HG02763 (cell line): ENCODE data around the gene UBTD1.
"Not testable (repeated sequence)": the region's sequence is repeated elsewhere in the genome, so short reads cannot be mapped to it uniquely, and the experiment has no call there.

Experiments
- ATAC-seq: cut with Tn5 transposase; IDR thresholded peaks from one replicate; pipeline ENCODE4 v1.9.1; 2021; ENCODE audit warnings: mild to moderate bottlenecking, moderate library complexity; ENCODE audit not compliant: unreplicated experiment

The UBTD1 gene

DNA sequence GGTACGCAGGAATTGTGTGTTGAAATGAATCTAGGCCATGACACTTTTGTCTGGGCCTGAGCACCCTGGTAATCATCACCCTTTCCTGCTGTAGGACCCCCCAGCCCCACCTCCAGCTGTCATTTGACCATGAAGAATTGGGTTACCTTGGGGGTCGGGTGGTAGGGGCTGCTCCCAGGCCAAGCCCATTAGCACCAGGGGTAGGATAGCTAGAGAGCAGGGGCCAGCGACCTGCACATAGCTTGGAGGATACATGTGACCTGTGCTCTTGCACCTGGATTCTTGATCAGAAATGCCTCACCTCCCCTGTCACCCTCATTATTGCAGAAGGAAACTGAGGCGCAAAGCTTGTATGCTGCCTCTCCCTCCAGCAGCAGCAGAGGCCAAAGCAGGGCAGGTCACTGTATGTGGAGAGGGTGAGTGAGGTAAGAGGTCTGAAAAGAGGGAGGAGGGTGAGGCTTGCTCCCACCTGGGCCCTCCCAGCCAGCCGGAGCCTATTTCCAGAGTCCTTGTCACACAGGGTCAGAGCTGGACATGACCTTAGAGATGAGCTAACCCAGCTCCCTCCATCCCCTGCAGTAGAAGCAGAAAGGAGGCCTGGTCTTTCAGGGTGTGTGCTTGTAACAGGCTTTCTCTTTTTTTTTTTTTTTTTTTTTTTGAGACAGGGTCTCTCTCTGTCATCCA, 38.6 kb downstream of the UBTD1 start:
- no peak for ATAC-seq

- ATAC-seq: no peak
These were observed 39.7 kb downstream of the UBTD1 start for GRCh38 chr10:97538411-97538810.

- ATAC-seq: no peak
These were observed 40.1 kb downstream of the UBTD1 start for GRCh38 chr10:97538839-97539238.

DNA sequence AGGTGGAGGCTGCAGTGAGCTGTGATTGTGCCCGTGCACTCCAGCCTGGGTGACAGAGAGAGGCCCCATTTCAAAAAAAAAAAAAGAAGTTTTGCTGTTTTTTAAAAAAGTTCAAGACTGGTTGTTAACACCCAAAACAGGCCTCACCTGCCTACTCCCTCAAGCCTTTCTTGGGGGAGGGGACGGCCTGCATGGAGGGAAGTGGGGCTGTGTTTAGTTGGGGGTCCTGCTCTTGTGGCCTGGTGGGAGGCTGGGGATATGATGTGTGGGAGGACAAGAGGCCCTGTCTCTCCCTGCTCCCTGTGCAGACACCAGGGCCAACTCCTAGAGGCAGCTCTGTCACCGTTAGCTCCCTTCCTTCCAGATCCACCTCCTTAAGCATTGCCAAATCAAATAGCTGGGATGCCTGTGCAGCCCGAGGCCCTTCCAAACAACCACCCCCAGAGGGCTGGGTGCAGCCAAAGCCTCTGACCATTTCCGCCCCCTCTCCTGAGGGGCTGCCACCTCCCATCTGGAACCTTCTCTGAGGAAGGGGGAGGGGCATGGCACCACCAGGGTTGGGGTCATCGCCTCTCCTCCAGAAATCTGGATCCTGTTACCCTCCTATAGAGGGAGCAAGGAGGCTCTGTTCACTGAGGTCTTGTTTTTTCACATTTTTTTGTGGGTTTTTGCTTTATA, 40.9 kb downstream of the UBTD1 start:
- no peak for ATAC-seq

DNA sequence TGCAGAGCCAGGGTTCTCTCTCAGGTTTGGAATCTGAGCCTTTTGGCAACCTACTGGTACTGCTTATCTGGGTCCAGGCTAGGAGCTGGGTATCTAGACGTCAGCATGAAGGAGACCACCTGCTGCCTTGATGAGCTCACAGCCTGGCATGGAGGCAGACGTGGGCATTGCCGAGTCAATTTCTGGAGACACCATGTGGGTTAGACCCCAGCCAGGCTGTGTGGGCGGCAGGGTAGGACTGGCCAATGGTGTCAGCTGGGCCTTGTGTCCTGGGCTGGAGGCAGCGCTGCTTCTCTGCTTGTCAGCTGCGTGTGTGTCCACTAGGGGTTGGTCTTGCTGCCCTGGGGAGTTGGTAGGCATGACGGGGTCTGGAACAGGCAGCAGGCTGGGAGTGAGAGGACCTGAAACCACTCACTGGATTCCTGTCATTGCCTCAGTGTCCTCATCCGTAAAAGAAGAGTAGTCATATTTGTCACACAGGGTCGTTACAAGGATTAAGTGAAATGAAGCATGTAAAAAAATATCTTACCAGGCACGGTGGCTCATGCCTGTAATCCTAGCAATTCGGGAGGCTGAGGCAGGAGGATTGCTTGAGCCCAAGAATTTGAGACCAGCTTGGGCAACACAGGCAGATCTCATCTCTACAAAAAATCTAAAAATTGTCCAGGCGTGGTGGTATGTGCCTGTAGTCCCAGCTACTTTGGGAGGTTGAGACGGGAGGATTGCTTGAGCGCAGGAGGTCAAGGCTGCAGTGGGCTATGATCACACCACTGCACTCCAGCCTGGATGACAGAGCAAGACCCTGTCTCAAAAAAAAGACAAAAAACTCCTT, 42.2 kb downstream of the UBTD1 start:
- no peak for ATAC-seq

DNA sequence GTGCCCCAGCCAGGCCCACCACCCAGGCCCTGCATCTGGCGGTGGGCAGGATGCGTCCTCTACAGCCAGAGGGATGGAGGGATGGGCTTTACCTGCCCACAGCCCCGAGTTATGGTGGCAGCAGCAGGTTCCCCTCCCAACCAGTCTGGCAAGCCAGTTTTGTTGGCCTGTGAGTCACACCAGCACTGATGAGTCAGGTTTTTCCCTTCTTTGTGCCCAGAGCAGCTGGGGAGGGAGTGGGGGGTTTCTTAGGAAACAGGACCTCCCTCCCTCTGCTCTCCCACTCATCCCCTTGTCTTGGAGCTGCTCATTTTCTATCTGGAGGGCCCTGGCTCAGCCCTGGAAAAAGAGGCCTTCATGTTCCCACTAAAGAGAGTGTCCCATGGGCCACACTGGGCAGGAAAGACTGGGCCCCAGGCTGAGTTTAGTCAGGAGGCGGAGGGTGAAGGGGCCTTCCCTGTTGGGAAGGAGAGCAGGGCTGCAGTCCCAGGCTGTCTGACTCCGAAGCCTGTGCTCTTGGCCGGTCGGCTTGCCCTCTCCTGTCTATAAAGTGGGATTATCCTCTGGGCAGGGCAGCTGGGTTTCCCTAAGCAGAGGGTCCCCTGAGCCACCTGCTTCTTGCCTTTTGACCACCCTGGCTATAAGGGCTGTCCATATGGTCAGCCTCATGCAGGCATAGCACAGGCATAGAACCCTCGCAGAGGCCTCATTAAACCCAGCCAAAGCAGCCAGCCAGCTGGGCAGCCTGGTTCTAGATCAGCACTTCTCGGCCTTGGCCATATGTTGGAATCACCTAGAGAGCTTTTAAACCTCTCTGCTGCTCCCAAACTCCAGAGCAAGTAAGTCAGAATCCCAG, 43.7 kb downstream of the UBTD1 start:
- ATAC-seq: no peak

DNA sequence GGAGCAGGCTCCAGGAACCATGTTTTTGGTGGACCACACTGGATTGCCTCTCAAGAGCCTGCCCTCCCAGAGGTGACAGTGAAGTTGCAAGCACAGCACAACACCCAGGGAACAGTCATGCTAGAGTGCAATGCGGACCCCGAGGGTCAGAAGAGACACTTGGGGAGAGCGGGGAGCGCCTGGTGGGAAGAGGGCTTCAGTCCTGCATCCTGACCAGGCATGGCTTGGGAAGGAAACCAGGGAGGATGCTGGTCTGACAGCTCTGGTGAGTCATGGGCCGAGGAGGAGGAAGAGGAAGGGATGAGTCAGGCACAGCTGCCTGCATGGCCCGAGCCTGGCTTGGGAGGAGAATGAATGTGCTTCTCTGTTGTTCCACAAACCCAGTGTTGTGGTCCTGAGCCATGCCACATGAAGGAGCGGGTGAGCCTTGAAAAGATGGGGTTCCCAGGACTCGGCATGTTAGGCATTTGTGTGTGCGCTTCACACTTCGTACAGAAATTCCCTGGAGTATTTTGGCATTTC, 44.4 kb downstream of the UBTD1 start:
- no peak for ATAC-seq

DNA sequence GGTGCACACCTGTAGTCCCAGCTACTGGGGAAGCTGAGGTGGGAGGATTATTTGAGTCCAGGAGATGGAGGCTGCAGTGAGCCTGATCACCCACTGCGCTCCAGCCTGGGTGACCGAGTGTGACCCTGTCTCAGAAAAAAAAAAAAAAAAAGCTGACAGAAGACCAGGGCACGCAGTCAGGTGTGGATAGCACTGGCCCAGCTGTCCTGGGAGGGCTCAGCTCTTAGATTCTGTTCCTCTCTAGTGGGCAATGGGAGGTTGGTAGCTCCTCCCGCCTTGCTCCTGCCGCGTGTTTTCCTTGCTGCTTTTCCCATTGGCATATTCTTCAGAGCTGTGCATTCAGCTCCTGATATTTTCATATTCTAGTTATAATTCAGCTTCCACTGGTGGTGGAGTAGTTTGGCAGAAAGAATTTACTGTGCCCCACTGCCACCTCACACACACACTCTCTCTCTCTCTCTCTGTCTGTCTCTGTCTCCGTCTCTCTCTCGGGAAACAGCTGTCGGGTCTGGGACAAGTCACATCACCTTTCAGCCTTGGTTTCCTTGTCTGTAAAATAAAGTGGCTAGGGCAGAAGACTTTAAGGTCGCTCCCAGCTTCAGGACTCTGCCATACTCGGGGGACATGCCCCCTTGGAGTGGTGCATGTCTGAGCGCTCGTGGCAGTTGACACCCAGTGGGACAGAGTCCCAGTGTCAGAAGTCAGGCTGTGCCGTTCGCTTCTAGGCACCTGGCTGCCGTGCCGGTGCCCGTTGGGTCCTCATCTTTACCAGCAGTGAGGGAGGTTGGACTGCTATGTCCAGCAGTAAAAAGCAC, 47.9 kb downstream of the UBTD1 start:
- no peak for ATAC-seq

- no peak for ATAC-seq
These were observed 48.5 kb downstream of the UBTD1 start for GRCh38 chr10:97547271-97547600.

DNA sequence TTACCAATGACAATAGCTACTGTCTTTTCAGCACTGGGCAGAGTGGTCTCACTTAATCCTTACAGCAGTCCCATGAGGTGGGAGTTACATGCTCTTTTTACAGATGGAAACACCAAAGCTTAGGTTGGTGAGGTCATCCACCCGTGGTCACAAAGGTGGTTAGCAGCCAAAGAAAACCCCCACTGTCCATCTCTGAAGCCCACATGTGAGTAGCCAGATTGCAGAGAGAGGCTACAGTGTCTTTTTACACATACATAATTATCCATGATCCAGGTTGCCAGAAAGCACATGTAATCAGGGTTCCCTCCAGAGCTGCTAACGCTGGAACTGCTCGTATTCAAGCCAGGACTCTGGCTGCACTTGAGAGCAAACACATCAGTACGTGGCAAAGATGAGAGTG, 49.2 kb downstream of the UBTD1 start:
- no peak for ATAC-seq

DNA sequence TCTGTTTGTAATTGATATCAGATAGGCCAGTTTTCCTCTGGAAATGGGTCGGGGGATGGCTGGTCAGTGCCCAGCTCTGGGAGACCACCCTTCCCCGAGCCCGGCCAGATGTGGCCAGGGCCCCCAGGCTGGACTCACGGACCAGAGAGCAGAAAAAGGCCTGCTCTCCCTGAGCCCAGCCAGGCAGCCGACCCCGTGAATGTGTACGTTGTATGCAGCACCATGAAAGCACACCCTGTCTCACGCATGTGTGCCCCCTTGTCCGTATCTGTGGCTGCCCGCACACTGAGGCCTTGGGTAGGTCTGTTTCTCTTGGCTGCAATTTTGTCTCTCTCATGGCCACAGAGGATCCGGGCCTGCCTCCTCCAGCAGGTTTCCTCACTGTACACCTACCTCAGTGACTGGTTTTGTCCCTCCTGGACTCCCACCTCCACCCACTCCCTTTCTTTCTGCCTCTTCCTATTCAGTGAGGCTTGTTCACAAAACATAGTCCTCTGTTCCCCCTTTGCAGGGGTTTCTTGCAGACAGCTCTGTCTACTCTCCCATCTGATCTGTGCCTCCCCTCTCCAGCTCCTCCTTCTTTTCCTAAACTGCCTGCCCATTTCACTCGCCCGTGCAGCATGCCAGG, 50.2 kb downstream of the UBTD1 start:
- ATAC-seq: no peak

DNA sequence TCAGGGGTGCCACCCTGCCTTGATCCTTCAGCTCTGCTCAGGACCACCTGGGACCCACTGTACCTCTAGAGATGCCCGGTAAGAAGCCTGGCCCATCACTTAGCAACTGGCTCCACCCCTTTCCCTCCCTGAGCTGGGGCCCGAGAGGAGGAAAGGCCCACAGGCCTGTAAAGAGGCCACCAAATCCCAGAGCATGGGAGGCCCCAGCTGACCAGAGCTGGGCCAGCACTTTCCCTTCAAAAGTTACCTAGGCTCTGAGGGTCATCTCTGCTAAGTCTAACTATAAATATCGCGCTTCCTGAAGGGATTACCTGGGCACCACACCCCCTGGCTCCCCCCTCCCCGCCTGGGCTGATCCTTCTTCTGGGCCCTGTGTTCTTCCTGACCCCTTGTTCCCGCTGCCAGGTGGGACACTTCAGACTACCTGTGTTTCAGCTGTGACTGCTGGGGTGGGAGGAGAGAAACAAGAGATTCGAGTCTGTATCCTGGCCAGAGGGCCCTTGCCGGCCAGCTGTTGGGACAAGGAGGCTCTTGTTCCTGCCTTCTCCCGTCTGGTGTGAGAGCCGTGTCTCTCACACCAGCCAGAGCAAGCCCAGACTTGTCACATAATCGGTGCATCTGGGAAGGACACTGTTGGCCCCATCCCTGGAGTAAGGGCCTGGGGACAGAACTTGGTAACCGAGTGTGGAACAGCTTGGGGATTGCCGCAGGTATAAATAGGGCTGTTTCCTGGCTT, 51.0 kb downstream of the UBTD1 start:
- no peak for ATAC-seq

DNA sequence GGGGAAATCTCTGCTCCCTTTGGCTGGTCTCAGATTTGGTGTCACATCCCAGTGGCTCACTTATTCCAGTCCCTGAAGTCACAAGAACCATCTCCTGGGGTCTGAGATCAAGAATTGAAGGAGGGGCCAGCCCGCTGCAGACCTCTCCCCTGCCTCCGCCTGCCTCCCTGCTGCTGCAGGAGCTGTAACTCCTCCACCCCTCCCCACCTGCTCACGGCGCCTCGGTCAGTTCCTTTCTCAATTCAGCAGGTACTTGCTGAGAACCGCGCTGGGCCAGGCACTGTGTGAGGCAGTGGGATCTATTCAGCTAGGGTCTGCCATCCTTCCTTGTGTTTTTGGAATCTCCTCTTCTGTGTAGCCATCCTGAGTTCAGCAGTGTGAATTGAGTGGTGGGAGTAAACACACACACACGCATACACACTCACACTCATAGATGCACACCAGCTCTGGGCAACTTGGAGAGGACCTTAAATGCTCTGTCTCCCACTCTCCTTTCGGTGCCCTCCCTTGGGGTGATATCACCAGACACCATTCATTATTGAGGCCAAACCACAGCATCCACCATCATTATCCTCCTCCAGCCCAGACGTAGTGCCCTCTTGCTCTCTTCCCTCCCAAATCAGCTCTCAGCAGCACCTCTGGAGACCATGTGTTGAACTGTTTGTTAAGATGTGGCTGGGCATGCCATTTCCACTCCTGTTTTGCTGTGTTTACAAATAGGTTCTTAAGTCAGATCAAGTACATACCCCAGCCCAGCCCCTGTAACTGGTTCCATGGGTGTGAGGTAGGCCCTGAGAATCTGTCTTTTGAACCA, 51.8 kb downstream of the UBTD1 start:
- no peak for ATAC-seq

DNA sequence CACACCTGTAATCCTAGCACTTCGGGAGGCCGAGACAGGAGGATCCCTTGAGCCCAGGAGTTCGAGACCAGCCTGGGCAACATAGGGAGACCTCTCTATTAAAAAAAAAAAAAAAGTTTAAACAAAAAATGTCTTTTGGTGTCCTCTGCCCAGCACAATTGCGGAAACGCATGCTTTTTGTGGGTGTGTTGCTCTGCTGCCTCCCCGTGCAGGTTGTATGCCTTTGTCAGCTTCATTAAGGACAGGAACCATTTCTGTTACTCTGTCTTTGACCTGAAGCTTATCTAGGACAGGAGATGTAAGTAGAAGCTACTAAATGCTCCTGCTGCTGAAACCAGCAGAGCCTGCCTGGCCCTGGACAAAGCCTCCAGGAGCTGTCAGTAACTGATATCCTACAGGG, 52.5 kb downstream of the UBTD1 start:
- no peak for ATAC-seq

GRCh38 chr10:97553575-97554031, 54.9 kb downstream of the UBTD1 start:
- no peak for ATAC-seq

DNA sequence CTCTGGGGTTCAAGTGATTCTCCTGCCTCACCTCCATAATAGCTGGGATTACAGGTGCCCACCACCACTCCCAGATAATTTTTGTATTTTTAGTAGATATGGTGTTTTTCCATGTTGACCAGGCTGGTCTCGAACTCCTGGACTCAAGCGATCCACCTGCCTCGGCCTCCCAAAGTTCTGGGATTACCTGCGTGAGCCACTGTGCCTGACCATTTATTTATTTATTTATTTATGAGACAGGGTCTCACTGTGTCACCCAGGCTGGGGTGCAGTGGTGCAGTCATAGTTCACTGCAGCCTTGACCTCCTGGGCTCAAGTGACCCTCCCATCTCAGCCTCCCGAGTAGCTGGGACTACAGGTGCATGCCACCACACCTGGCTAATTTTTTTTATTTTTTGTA, 55.6 kb downstream of the UBTD1 start:
- not testable (repeated sequence) for ATAC-seq

DNA sequence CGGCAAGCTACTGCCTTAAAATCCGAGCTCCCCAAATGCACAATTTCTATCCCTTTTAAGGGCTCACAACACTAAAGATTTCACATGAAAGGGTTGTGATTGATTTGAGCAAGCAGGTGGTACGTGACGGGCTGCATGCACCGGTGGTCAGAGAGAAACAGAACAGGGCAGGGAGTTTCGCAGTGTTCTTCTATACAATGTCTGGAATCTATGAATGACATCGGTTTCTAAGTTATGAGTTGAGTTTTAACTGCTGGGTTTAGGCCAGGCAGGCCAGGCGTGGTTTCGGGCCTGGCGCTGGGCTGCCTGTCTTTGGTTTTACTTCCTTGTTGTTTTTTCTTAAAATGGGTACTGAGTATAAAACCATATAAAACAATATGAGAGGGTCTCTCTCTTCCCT, 56.8 kb downstream of the UBTD1 start:
- not testable (repeated sequence) for ATAC-seq
